CD4-positive, alpha-beta memory T cell (primary cell): ENCODE results near the gene TMEM174. TPM values are rescaled to one million over a fixed set of nuclear protein-coding genes. Genes with fewer than 3 reads are reported as not detected.

Source experiments
- CTCF ChIA-PET: fragments of 350-600 bp; sonication (Branson Sonifier 250); formaldehyde crosslinking; loops from one replicate; lab custom pipeline; 2021; ENCODE audit warnings: inconsistent platforms; ENCODE audit not compliant: partially characterized antibody; lab: Charles Lee
- POLR2A ChIA-PET: fragments of 350-600 bp; sonication (Branson Sonifier 250); formaldehyde crosslinking; loops from one replicate; lab custom pipeline; 2021; ENCODE audit not compliant: partially characterized antibody; lab: Charles Lee
- DNase-seq, 5 donors: peaks; one replicate each; pipeline versions ENCODE4 v3.0.0 to v3.0.0-alpha.2; 2020 to 2022; ENCODE audit warnings: mixed read lengths in 1 of 5
- H3K27ac ChIP-seq: one replicate; pipeline ENCODE4 v1.7.0; 2013; ENCODE audit warnings: low read depth, low read length
- H3K27me3 ChIP-seq: 2 replicates; pipeline ENCODE4 v1.7.0; 2013; ENCODE audit warnings: mild to moderate bottlenecking, low read length, moderate library complexity; ENCODE audit not compliant: insufficient read depth
- H3K36me3 ChIP-seq: 2 replicates; pipeline ENCODE4 v1.7.0; 2013; ENCODE audit warnings: mild to moderate bottlenecking, low read length, moderate library complexity; ENCODE audit not compliant: insufficient read depth
- H3K4me1 ChIP-seq: 2 replicates; pipeline ENCODE4 v1.7.0; 2013; ENCODE audit warnings: mild to moderate bottlenecking, low read length, moderate library complexity; ENCODE audit not compliant: insufficient read depth
- H3K4me3 ChIP-seq, 2 donors: one replicate each; pipeline ENCODE4 v1.7.0; 2013; ENCODE audit warnings: low read length in 2 of 2, mild to moderate bottlenecking in 1 of 2
- H3K9me3 ChIP-seq, 2 donors: one replicate each; pipeline ENCODE4 v1.7.0; 2013; ENCODE audit warnings: low read length in 2 of 2, control low read depth in 1 of 2; ENCODE audit not compliant: control insufficient read depth in 1 of 2
- H3K27ac Mint-ChIP-seq, 7 donors: one replicate each; pipeline ENCODE4 v1.8.0; 2020 to 2021; ENCODE audit warnings: mixed read lengths in 7 of 7, mild to moderate bottlenecking in 6 of 7, inconsistent platforms in 3 of 7, moderate library complexity in 3 of 7
- H3K27me3 Mint-ChIP-seq, 2 donors: one replicate each; pipeline ENCODE4 v1.8.0; 2020 to 2021; ENCODE audit warnings: mixed read lengths in 2 of 2
- H3K36me3 Mint-ChIP-seq, 2 donors: one replicate each; pipeline ENCODE4 v1.8.0; 2020 to 2021; ENCODE audit warnings: mixed read lengths in 2 of 2, inconsistent platforms in 1 of 2, mild to moderate bottlenecking in 1 of 2
- H3K4me1 Mint-ChIP-seq, 4 donors: one replicate each; pipeline ENCODE4 v1.8.0; 2020 to 2021; ENCODE audit warnings: mixed read lengths in 4 of 4, mild to moderate bottlenecking in 1 of 4
- H3K4me3 Mint-ChIP-seq, 8 donors: one replicate each; pipeline ENCODE4 v1.8.0; 2020 to 2021; ENCODE audit warnings: mixed read lengths in 8 of 8, mild to moderate bottlenecking in 7 of 8, moderate library complexity in 6 of 8, inconsistent platforms in 3 of 8
- H3K9me3 Mint-ChIP-seq, 8 donors: one replicate each; pipeline ENCODE4 v1.8.0; 2020 to 2021; ENCODE audit warnings: mixed read lengths in 8 of 8, mild to moderate bottlenecking in 5 of 8, inconsistent platforms in 3 of 8, moderate library complexity in 1 of 8
- intact Hi-C: fragments of 100-400 bp; cut with micrococcal nuclease; formaldehyde crosslinking; loops from one replicate; pipeline ENCODE4 v1.15.1; 2023
- polyA plus RNA-seq, 2 donors: library from polyadenylated mRNA; unstranded; fragments of 300-500 nt; fragmentation: Illumina TruSeq; gene quantifications; one replicate each; pipeline ENCODE4 v1.2.3, GENCODE V29; 2021
- total RNA-seq, 2 experiments: library from RNA; stranded (reverse); gene quantifications; one replicate each; pipeline ENCODE4 v1.2.3, GENCODE V29; 2021

The TMEM174 gene
- total and polyA plus RNA-seq, 4 experiments from 2014 or later: not detected

DNA sequence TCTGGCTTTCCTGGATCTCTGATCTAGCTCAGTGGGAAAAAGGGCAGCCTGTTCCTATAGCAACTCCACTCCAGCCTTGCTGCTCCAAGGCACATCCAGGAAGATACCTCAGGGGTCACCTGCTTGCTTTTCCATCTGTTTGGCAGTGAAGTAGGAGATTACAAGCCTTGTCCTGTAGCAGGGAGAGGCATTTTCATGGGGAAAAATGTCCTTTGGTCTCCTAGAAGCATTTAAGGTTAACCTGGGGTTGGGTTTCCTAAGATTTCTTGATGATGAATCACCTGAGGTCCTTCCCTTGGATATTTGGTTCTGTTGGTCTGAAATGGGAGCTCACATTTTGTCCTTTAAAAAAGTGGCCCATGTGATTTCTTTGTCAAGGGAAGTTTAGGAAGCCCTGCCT is 1.5 kb upstream of the TMEM174 start:
- peaks cover 0 to 5% (median 0%) of the 10 kb centered on the region in 8 donors for H3K9me3 Mint-ChIP-seq
- Histone ChIP-seq H3K27me3 (no peaks in the 10 kb centered on the region), H3K36me3 (no peaks in the 10 kb centered on the region), H3K27ac (no peak overlapping the region), H3K4me3 (no peak overlapping the region), H3K9me3 (no peaks in the 10 kb centered on the region), H3K4me1 (no peaks in the 10 kb centered on the region)
- intact Hi-C loops: no loop called here
- CTCF ChIA-PET: no interaction called here
- H3K27me3 Mint-ChIP-seq: peaks cover 43 to 47% of the 10 kb centered on the region in 2 donors
- H3K4me3 Mint-ChIP-seq: no peak overlapping the region
- POLR2A ChIA-PET: no interaction called here
- H3K27ac Mint-ChIP-seq: no peak overlapping the region
- no peaks in the 10 kb centered on the region for H3K36me3 Mint-ChIP-seq
- H3K4me1 Mint-ChIP-seq: no peaks in the 10 kb centered on the region
- no peak for DNase-seq

DNA sequence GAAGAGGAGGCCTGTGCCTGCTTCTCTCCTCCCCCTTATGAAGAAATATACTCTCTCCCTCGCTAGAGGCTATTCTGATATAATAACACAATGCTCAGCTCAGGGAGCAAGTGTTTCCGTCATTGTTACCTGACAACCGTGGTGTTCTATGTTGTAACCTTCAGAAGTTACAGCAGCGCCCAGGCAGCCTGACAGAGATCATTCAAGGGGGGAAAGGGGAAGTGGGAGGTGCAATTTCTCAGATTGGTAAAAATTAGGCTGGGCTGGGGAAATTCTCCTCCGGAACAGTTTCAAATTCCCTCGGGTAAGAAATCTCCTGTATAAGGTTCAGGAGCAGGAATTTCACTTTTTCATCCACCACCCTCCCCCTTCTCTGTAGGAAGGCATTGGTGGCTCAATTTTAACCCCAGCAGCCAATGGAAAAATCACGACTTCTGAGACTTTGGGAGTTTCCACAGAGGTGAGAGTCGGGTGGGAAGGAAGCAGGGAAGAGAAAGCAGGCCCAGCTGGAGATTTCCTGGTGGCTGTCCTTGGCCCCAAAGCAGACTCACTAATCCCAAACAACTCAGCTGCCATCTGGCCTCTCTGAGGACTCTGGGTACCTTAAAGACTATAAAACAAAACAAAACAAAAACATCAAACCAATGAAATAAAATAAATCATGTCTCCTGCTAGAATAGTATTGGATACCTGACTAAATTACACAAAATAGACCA is 1.3 kb downstream of the TMEM174 start:
- no peaks in the 10 kb centered on the region for H3K36me3 ChIP-seq
- H3K4me3 ChIP-seq: no peak overlapping the region
- no peak overlapping the region for H3K4me3 Mint-ChIP-seq
- H3K27ac ChIP-seq: no peak overlapping the region
- H3K27ac Mint-ChIP-seq: no peak overlapping the region
- no peak for DNase-seq
- H3K36me3 Mint-ChIP-seq: no peaks in the 10 kb centered on the region
- ChIA-PET POLR2A (no interaction called here), CTCF (no interaction called here)
- H3K27me3 Mint-ChIP-seq: peaks cover 41 to 50% of the 10 kb centered on the region in 2 donors
- H3K4me1 ChIP-seq: no peaks in the 10 kb centered on the region
- no peaks in the 10 kb centered on the region for H3K4me1 Mint-ChIP-seq
- H3K9me3 Mint-ChIP-seq: peaks cover 0 to 5% (median 0%) of the 10 kb centered on the region in 8 donors
- intact Hi-C loops: no loop called here
- no peaks in the 10 kb centered on the region for H3K9me3 ChIP-seq
- H3K27me3 ChIP-seq: no peaks in the 10 kb centered on the region

DNA sequence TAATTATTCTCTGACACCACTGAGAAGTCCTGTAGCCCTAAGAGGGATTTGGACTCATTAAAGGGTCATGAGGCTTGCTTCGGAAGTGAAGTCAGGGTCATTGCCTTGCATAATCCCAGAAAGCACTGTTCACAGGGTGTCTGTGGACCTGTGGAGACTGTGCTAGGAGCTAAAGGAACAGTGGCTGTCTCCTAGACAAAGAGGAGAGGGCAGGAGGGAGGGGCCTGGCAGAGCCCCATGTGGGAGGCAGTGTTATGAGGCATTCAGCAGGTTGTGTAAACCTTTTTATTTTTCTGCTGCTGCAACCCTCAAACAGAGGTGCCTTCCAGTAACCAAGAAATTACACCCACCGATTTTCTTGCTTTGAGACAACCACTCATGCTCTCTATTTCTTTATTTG is 3.3 kb downstream of the TMEM174 start:
- H3K4me1 ChIP-seq: no peaks in the 10 kb centered on the region
- no peaks in the 10 kb centered on the region for H3K36me3 ChIP-seq
- POLR2A ChIA-PET: no interaction called here
- Mint-ChIP-seq H3K27ac (no peak overlapping the region), H3K36me3 (no peaks in the 10 kb centered on the region), H3K4me3 (no peak overlapping the region), H3K4me1 (no peaks in the 10 kb centered on the region), H3K27me3 (peaks cover 39 to 63% of the 10 kb centered on the region in 2 donors), H3K9me3 (peaks cover 0 to 2% (median 0%) of the 10 kb centered on the region in 8 donors)
- H3K4me3 ChIP-seq: no peak overlapping the region
- H3K9me3 ChIP-seq: no peaks in the 10 kb centered on the region
- intact Hi-C loops: no loop called here
- H3K27ac ChIP-seq: no peak overlapping the region
- CTCF ChIA-PET: no interaction called here
- no peaks in the 10 kb centered on the region for H3K27me3 ChIP-seq
- no peak for DNase-seq

DNA sequence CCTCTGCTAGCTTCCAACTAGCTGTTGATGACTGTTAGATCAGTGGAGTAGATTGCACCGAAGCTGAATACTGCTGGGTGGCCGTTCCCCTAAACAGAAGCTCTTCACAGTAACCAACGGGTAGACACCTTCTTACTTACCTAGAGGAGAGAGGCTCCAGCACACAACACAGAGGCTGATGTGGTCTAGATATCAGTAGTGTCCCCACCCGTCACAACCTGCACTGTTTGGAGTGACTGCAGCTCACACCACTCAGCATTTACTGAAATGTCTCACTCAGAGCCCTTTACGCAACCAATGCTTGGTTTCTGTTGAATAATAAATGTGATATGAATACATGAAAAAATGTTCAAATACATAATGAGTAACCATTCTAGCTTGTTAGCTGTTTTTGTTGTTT is 5.3 kb downstream of the TMEM174 start:
- Mint-ChIP-seq H3K27ac (no peak overlapping the region), H3K9me3 (peaks cover 0 to 5% (median 0%) of the 10 kb centered on the region in 8 donors), H3K4me1 (no peaks in the 10 kb centered on the region), H3K27me3 (peaks cover 37 to 59% of the 10 kb centered on the region in 2 donors), H3K4me3 (no peak overlapping the region), H3K36me3 (no peaks in the 10 kb centered on the region)
- Histone ChIP-seq H3K4me3 (no peak overlapping the region), H3K9me3 (no peaks in the 10 kb centered on the region), H3K27ac (no peak overlapping the region), H3K4me1 (no peaks in the 10 kb centered on the region), H3K27me3 (no peaks in the 10 kb centered on the region), H3K36me3 (no peaks in the 10 kb centered on the region)
- CTCF ChIA-PET: interaction anchor here (1.7 kb wide), 1 partner anchor 22 kb away, joined by 4 read pairs; no protein-coding TSS in a partner anchor
- intact Hi-C loops: no loop called here
- POLR2A ChIA-PET: no interaction called here
- DNase-seq: no peak

DNA sequence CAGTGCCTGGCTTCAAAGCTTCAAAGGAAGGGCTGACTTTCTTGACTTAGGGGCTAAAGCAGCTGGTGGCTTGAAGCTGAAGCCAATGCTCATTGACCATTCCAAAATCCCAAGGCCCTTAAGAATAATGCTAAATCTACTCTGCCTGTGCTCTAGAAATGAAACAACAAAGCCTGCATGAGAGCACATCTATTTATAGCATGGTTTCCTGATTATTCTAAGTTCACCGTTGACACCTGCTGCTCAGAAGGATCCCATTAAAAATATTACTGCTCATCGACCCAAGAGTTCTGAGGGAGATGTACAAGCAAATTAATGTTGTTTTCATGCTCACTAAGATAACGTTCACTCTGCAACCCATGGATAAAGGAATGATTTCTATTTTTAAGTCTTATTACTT is 6.7 kb downstream of the TMEM174 start:
- no peak overlapping the region for H3K4me3 ChIP-seq
- ChIA-PET POLR2A (no interaction called here), CTCF (interaction anchor here (1.1 kb wide), 1 partner anchor 22 kb away, joined by 3 read pairs; no protein-coding TSS in a partner anchor)
- H3K4me1 ChIP-seq: no peaks in the 10 kb centered on the region
- Mint-ChIP-seq H3K27me3 (peaks cover 35 to 50% of the 10 kb centered on the region in 2 donors), H3K4me1 (no peaks in the 10 kb centered on the region), H3K27ac (no peak overlapping the region), H3K4me3 (no peak overlapping the region), H3K9me3 (peaks cover 0 to 10% (median 4%) of the 10 kb centered on the region in 8 donors), H3K36me3 (no peaks in the 10 kb centered on the region)
- H3K36me3 ChIP-seq: no peaks in the 10 kb centered on the region
- no peak for DNase-seq
- H3K27me3 ChIP-seq: no peaks in the 10 kb centered on the region
- H3K27ac ChIP-seq: no peak overlapping the region
- intact Hi-C loops: no loop called here
- H3K9me3 ChIP-seq: no peaks in the 10 kb centered on the region

DNA sequence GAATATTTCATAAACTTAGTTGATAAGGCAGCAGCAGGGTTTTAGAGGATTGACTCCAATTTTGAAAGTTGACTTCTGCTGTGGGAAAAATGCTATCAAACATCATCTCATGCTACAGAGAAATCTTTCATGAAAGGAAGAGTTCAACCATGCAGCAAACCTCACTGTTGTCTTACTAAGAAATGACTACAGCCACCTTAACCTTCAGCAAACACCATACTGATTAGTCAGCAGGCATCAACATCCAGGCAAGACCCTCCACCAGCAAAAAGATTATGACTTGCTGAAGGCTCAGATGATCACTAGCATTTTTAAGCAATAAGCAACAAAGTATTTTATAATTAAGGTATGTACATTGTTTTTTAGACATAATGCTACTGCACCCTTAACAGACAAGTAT is 7.6 kb downstream of the TMEM174 start:
- Histone ChIP-seq H3K27me3 (no peaks in the 10 kb centered on the region), H3K27ac (no peak overlapping the region), H3K4me3 (no peak overlapping the region), H3K4me1 (no peaks in the 10 kb centered on the region), H3K9me3 (no peaks in the 10 kb centered on the region), H3K36me3 (no peaks in the 10 kb centered on the region)
- H3K9me3 Mint-ChIP-seq: peaks cover 0 to 12% (median 9%) of the 10 kb centered on the region in 8 donors
- no peak overlapping the region for H3K27ac Mint-ChIP-seq
- no peaks in the 10 kb centered on the region for H3K4me1 Mint-ChIP-seq
- H3K4me3 Mint-ChIP-seq: no peak overlapping the region
- intact Hi-C loops: no loop called here
- ChIA-PET CTCF (no interaction called here), POLR2A (no interaction called here)
- DNase-seq: no peak
- peaks cover 39 to 44% of the 10 kb centered on the region in 2 donors for H3K27me3 Mint-ChIP-seq
- H3K36me3 Mint-ChIP-seq: no peaks in the 10 kb centered on the region

DNA sequence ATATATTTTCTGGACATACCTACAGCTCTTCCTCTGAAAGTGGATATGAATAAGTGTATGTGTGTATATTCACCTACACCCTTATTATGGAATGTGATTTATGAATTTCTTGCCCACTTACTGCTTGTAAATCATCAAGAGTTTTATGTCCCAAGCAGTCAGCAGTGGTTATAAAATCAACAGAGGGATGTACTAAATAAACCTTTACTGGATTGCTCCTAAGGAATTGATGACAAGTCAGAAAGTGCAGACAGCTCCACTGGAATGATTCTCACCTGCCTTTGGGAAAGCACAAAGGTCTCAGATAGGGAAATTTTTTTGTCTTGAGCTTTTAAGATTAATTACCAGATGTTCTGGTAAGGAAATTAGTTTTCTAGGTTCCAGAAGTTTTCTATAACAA is 9.3 kb downstream of the TMEM174 start:
- H3K27me3 Mint-ChIP-seq: peaks cover 34 to 36% of the 10 kb centered on the region in 2 donors
- intact Hi-C loops: no loop called here
- H3K36me3 Mint-ChIP-seq: no peaks in the 10 kb centered on the region

More for the DNA sequence above, 9.3 kb downstream of the TMEM174 start:
- Histone ChIP-seq H3K36me3 (no peaks in the 10 kb centered on the region), H3K27me3 (no peaks in the 10 kb centered on the region), H3K27ac (no peak overlapping the region), H3K4me3 (no peak overlapping the region), H3K4me1 (no peaks in the 10 kb centered on the region), H3K9me3 (no peaks in the 10 kb centered on the region)
- Mint-ChIP-seq H3K4me3 (no peak overlapping the region), H3K27ac (no peak overlapping the region), H3K4me1 (no peaks in the 10 kb centered on the region), H3K9me3 (peaks cover 0 to 13% (median 9%) of the 10 kb centered on the region in 8 donors)
- ChIA-PET POLR2A (no interaction called here), CTCF (no interaction called here)
- DNase-seq: no peak
